KMS-11 (cell line): ENCODE results near the gene HMG20A.

ENCODE experiments used
- H2AFZ ChIP-seq: fragments of 200-600 bp; sonication (generic); 2 replicates; pipeline ENCODE4 v1.6.1; 2016; ENCODE audit warnings: antibody characterized with exemption, mixed run types, low read depth
- H3K27ac ChIP-seq: fragments of 200-600 bp; sonication (generic); 2 replicates; pipeline ENCODE4 v1.6.1; 2016; ENCODE audit warnings: mild to moderate bottlenecking, mixed run types
- H3K27me3 ChIP-seq: fragments of 200-600 bp; sonication (generic); 2 replicates; pipeline ENCODE4 v1.6.1; 2017; ENCODE audit warnings: mild to moderate bottlenecking, low read depth, mixed run types, moderate library complexity; ENCODE audit not compliant: insufficient read depth
- H3K36me3 ChIP-seq: fragments of 200-600 bp; sonication (generic); 2 replicates; pipeline ENCODE4 v1.6.1; 2017; ENCODE audit warnings: mild to moderate bottlenecking, mixed run types; ENCODE audit not compliant: insufficient read depth
- H3K4me1 ChIP-seq: fragments of 200-600 bp; sonication (generic); 2 replicates; pipeline ENCODE4 v1.6.1; 2016; ENCODE audit warnings: mild to moderate bottlenecking, low read depth, mixed run types; ENCODE audit not compliant: poor library complexity, severe bottlenecking
- H3K4me2 ChIP-seq: fragments of 200-600 bp; sonication (generic); 2 replicates; pipeline ENCODE4 v1.7.0; 2016; ENCODE audit warnings: mild to moderate bottlenecking, mixed run types
- H3K4me3 ChIP-seq: fragments of 200-600 bp; sonication (generic); IDR thresholded peaks from 2 replicates; pipeline ENCODE4 v1.6.1; 2017; ENCODE audit warnings: low read depth, low read length, mixed read lengths; ENCODE audit not compliant: insufficient read depth
- H3K79me2 ChIP-seq: fragments of 200-600 bp; sonication (generic); 2 replicates; pipeline ENCODE4 v1.6.1; 2016; ENCODE audit warnings: low read depth, mixed run types; ENCODE audit not compliant: insufficient read depth
- H3K9ac ChIP-seq: fragments of 200-600 bp; sonication (generic); 2 replicates; pipeline ENCODE4 v1.6.1; 2016; ENCODE audit warnings: mild to moderate bottlenecking, mixed run types
- H4K20me1 ChIP-seq: fragments of 200-600 bp; sonication (generic); 2 replicates; pipeline ENCODE4 v1.6.1; 2016; ENCODE audit warnings: mild to moderate bottlenecking, mixed run types; ENCODE audit not compliant: insufficient read depth
- TF ChIP-seq, protein P1 (sequence below): fragments of 200-600 bp; sonication (generic); conservative IDR thresholded peaks from 2 replicates; pipeline ENCODE4 v1.6.1; 2017; ENCODE audit warnings: low read depth, mild to moderate bottlenecking, antibody characterized with exemption, low read length, moderate library complexity, mixed read lengths

The HMG20A gene

DNA sequence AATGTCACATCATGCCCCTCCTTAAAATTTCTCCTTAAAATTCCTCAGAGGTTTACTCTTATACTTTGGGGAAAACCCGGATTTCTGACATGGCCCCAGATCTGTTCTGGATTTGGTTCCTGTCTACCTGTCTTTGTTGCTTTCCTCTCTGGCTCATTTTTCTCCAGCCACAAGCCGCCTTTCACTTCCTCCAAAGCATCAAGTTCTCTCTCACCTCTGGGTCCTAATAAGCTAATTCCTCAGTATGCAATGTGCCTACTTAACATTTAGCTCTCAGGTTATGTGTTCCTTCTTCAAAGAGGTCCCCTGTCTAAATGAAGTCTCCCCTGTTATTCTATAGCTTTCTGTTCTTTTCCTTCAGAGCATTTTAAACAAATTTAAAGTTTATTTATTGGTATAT lies 16.1 kb downstream of the HMG20A start:
- TF ChIP-seq, protein P1, sequence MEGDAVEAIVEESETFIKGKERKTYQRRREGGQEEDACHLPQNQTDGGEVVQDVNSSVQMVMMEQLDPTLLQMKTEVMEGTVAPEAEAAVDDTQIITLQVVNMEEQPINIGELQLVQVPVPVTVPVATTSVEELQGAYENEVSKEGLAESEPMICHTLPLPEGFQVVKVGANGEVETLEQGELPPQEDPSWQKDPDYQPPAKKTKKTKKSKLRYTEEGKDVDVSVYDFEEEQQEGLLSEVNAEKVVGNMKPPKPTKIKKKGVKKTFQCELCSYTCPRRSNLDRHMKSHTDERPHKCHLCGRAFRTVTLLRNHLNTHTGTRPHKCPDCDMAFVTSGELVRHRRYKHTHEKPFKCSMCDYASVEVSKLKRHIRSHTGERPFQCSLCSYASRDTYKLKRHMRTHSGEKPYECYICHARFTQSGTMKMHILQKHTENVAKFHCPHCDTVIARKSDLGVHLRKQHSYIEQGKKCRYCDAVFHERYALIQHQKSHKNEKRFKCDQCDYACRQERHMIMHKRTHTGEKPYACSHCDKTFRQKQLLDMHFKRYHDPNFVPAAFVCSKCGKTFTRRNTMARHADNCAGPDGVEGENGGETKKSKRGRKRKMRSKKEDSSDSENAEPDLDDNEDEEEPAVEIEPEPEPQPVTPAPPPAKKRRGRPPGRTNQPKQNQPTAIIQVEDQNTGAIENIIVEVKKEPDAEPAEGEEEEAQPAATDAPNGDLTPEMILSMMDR, result no peak
- no peaks in the 10 kb centered on the region for H3K36me3 ChIP-seq
- H3K27ac ChIP-seq, result no peak overlapping the region
- H3K4me1 ChIP-seq, result peaks cover 13% of the 10 kb centered on the region
- H3K79me2 ChIP-seq, result no peaks in the 10 kb centered on the region
- H3K27me3 ChIP-seq, result no peaks in the 10 kb centered on the region
- no peak overlapping the region for H2AFZ ChIP-seq
- no peak overlapping the region for H3K9ac ChIP-seq
- H3K4me3 ChIP-seq, result no peak overlapping the region
- no peaks in the 10 kb centered on the region for H4K20me1 ChIP-seq
- H3K4me2 ChIP-seq, result no peak overlapping the region

DNA sequence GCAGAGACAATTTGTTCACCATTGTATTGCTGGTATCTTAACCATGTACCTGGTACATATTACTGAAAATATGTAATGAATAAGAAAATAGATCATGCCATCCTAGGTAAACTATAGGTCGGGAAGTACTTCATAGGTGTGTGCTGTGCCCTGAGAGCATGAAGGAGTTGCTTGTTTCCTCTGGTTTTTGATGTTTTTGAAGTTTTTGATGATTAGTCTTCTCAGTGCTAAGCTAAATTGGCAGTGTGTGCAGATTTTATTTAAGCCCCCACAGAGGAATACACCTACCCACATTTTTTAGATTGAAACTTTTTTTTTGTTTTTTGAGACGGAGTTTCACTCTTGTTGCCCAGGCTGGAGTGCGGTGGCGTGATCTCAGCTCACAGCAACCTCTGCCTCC lies 16.6 kb downstream of the HMG20A start:
- no peak overlapping the region for H2AFZ ChIP-seq
- H3K4me2 ChIP-seq, result no peak overlapping the region
- H3K27me3 ChIP-seq, result no peaks in the 10 kb centered on the region
- H3K27ac ChIP-seq, result no peak overlapping the region
- H3K79me2 ChIP-seq, result no peaks in the 10 kb centered on the region
- H3K4me1 ChIP-seq, result peaks cover 13% of the 10 kb centered on the region
- no peak overlapping the region for H3K4me3 ChIP-seq
- no peak overlapping the region for H3K9ac ChIP-seq
- TF ChIP-seq, protein P1, result no peak
- no peaks in the 10 kb centered on the region for H4K20me1 ChIP-seq
- no peaks in the 10 kb centered on the region for H3K36me3 ChIP-seq

DNA sequence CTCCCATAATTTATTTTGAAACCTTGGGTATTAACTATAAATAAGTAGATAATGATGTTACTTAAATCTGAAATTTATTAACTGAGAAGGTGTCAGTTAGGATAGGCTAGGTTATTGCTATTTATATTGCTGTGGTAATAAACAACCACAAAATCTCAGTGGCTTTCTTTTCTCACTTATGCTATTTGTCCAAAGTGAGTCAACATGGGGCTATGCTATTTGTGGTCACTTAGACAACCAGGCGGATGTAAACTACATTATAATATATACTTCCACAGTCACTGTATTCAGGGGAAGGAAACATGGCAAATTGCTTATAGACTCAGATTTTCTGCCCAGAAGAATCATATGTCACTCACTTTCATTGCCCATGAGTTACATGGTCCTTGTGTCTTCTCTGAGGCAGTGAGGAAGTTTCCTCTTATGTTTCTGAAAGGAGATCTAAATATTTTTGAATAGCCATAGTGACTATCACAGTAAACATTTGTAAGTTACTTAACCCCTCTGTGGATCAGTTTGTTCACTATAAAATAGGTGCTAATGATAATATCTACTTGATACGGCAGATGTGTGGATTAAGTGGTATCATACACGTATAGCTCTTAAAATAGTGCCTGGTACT lies 19.8 kb downstream of the HMG20A start:
- H3K27ac ChIP-seq, result no peak overlapping the region
- TF ChIP-seq, protein P1, result no peak
- no peak overlapping the region for H3K9ac ChIP-seq
- H3K4me1 ChIP-seq, result peaks cover 13% of the 10 kb centered on the region
- no peaks in the 10 kb centered on the region for H3K27me3 ChIP-seq
- H3K4me2 ChIP-seq, result peak overlapping the region; percentile 30; the same call in 1 of the 2 replicates
- no peaks in the 10 kb centered on the region for H4K20me1 ChIP-seq
- H2AFZ ChIP-seq, result no peak overlapping the region
- peaks cover 4% of the 10 kb centered on the region; the same call in 1 of the 2 replicates for H3K79me2 ChIP-seq
- no peaks in the 10 kb centered on the region for H3K36me3 ChIP-seq
- no peak overlapping the region for H3K4me3 ChIP-seq

DNA sequence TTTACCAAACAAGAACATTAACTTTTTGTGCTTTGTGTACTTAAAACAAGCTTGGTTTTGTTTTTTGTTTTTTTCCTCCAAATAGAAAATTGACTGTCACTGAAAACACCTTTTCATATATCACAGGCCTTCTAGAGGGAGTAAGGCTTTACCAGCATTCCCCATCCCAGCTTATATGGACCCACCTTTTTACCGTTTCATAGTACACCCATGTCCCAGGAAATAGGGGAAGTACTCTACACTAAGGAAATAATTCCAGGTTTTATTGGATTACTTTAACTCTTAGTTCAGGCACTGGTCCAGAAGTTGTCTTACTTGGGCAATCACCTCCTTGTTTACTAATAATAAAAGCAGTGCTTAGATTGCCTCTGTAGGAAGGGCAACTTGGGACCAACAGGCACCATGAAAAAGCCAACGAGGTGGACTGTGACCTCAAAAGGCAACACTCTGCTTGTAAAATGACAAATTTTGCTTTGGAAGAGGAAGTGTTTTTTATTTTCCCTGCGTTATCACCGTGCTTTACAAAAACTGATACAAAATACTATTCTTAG lies 26.2 kb downstream of the HMG20A start:
- Histone ChIP-seq H4K20me1 (no peaks in the 10 kb centered on the region), H3K4me1 (no peaks in the 10 kb centered on the region), H3K36me3 (no peaks in the 10 kb centered on the region), H3K9ac (no peak overlapping the region), H3K27me3 (no peaks in the 10 kb centered on the region), H3K4me3 (no peak overlapping the region), H2AFZ (no peak overlapping the region), H3K27ac (no peak overlapping the region), H3K79me2 (peaks cover 4% of the 10 kb centered on the region; the same call in 1 of the 2 replicates), H3K4me2 (no peak overlapping the region)
- TF ChIP-seq, protein P1, result no peak
